ENCODE data around the gene PPFIA2.
"Not testable (repeated sequence)": the region's sequence is repeated elsewhere in the genome, so short reads cannot be mapped to it uniquely, and the experiment has no call there.

PPFIA2 gene

DNA sequence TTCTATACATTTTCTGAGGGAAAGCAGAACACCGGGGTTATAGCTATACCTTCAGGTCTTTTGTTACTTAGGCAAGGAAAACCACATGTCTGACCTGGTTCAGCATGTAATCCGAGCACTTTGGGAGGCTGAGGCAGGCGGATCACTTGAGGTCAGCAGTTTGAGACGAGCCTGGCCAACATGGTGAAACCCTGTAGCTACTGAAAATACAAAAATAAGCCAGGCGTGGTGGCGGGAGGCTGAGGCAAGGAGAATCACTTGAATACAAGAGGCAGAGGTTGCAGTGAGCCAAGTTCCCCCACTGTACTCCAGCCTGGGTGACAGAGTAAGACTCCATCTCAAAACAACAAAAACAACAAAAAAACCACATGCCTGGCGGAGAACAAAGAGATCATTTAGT is 503.7 kb downstream of the PPFIA2 start:
- DNase-seq, result no peak

DNA sequence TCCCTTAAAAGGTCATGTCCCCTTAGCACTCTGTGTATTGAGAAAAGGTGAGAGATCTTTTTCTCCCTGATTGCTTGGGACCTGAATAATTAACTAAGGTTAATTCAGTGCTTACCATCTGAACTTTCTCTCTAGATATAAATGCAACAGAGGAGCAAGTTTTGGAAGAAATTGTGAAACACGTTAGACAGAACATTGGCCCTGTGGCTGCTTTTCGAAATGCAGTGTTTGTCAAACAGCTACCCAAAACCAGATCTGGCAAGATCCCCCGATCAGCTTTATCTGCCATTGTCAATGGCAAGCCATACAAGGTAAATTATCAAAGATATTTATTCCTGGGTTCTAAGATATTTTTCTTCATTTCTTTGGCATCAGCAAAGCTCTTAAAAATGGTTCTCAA is 505.8 kb downstream of the PPFIA2 start:
- DNase-seq, result no peak

DNA sequence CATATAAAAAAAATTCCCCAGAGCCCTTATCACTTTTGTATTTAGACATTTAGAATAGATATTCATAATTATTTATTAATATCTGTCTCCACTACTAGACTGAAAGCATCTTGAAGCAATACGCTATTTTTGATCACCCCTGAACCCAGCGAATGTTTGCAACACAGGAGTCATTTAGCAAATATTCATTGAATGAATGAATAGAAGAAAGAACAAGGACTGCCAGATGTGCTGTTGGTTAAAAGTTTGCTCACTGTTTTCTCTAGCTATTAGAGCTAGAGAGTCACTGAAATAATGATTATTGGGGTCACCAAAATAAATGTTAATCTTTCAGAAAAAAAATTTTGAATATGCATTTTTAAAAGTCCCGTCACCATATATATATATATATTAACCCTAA is 506.9 kb downstream of the PPFIA2 start:
- DNase-seq, result no peak

DNA sequence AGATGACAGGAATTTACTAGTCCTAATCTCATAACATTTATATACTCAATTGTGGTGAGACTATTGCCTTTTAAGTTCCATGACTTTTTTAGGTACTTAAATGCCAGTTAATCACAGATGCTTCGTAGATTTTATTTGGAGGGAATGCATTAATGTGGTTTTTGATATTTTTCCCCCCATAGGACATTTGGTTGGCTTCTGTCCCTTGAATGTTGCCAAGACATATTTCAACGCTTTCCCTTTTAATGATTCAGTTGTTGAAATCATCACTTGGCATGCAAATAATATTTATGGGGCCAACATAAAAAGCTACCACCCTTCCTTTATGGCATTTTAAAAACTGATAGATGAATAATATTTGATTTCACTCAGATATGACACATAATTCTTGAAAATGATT is 509.2 kb downstream of the PPFIA2 start:
- DNase-seq, result no peak

DNA sequence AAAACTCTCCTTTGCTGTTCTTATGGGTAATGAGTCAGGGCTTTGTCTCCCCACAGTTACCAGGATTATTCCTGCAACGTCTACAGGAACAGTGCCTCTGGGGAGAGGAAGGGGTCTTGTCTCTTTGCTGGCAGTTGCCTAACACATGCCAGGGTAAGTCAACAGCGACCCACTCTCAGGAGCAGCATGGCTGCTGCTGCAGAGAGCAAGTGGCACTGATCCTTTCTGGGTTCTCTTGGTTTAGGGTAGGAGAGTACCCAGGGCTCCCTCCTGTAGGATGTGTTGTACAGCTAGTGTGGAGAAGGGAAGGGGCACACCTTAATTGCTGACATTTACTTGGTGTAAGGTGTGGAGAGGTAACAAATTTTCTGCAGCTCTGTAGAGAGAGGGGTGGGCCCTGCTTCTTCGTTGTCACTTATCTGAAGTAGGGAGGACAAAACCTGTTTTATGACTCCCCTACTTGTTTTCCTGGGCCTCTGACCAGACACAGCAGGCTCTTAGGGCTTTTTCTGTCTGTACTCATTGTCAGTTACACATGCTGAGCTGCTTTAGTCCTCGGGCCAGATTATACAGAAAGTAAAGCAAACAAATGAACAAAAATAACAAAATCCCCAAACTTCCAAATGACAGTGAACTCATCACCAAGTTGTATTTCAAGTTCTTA is 513.1 kb downstream of the PPFIA2 start:
- no peak for DNase-seq

DNA sequence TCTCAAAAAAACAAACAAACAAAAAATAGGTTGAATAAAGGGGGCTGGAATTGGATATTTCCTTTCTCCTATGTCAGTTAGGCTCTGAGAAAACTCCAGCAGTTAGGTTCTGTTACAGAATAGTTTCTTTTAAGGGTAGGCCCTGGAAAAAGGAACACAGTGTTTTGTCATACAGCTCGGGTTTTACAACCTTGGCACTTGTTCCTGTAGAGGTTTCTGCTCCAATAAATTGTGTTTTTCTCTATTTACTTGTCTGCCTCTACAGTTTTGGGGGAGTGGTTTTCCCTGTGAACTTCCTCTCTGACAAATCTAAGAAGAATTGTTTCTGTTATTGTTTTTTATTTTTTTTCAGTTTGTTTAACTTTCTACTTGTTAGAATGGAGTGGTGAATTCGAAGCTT is 513.7 kb downstream of the PPFIA2 start:
- no peak for DNase-seq

DNA sequence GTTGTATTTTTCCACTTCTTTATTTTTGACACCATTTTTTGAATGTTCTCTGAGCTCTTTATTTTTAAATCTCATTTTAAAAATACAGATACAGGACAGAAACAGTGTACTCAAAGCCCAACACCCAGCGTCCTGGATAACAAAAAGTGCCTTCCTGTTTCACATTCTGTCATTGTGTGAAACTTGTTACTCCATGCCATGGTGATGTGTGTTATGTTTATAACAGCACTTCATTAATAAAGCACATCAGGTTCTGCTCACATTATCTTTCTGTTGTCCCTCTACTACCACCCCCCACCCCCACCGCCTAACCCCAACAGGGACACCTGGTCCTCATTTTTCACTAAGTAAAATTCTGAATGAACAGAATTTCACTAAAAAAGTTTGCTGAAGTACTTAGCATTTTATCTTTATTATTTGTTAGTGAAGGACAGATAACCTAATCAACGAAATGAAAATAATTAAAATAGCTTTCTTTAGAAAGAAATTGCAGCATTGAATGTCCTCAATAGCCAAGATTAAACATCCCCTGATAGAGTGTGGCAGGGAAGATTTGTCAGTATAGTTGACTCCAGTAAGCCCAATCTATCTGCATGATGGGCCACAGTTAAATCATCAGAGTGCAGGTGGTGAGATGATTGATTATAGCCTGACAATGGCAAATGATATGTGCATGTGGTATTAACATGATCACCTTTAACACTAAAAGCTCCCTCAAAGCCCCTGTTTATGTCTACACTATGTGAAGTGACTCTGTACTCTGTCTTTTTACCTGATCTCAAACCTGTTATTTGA is 527.4 kb downstream of the PPFIA2 start:
- no peak for DNase-seq

DNA sequence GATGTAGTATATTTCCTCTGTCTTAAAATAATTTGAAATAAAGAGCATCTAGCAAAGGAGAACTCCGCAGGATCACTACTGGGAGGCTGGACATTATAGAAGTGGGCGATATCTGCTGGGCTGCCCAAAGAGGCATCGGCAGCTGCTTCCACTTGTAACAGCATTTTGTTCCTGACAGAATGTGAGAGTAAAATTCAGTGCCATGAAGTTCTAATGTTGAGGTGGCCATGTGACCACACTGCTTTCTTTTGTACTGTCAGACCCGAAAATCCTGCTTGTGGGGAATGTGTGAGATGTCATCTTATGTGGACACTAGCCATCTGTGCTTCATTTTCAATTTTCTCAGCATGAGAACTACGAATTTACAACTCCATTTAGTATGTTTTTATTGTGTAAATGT is 529.4 kb downstream of the PPFIA2 start:
- no peak for DNase-seq

DNA sequence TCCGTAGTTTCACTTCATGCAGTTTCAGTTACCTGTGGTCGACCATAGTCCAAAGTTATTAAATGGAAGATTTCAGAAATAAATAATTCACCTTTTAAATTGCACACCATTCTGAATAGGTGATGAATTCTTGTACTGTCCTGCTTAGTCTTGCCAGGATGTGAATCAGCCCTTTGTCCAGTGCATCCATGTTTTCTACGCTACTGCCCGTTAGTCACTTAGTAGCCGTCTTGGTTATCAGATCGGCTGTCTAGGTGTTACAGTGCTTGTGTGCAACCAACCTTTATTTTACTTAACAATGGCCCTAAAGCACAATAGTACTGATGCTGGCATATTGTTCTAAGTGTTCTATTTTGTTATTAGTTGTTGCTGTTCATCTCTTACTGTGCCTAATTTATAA is 534.5 kb downstream of the PPFIA2 start:
- DNase-seq, result no peak

DNA sequence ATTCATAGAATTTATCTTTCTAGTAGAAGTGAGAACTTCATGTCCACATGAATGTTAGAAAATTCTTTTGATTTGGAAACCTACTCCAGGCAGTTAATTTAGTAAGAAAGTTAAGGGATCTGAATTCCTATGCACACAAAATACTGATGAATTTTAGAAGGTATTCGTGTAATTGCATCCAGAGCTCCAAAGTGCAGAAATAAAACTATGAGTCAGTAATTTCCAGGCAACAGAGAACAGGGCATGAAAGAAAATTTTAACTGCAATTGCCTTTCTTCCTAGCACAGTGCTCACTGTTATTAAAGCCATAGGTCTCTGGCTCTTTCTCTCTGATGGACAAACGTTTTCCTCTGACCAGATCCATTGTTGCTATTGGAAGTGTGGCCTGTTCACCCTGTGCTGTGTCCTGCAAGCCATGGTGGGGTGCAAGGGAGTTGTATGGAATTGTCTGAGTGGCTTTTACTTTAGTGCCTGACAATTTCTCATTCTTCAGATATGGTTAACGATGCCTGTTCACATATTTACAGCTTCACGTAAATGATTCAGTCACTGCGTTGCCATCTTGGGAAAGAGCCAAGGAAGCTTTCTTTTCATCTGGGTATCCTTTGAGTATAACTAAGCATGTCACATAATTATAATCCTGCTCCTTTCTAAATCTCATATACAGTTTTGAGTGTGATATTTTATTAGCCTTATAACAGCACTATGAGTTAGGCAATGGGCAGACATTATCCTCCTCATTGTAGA is 536.1 kb downstream of the PPFIA2 start:
- no peak for DNase-seq

DNA sequence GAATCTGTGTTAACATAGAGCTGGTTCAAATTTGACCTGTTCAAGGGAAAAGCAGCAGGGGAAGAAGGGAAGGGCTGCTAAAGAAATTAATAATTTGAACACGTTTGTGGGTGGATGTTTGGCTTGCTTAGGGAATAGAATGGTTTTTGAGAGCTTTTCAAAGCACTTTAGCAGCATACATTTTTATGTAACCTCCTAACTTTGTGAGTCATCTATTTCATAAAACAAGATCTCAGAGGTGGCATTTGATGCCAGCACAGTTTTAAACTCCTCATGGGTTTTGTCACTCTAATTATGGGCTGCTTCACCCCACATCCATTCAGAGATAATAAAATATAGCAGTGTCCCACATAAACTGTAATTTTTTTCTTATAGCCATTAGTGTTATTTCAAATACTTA is 537.5 kb downstream of the PPFIA2 start:
- no peak for DNase-seq

DNA sequence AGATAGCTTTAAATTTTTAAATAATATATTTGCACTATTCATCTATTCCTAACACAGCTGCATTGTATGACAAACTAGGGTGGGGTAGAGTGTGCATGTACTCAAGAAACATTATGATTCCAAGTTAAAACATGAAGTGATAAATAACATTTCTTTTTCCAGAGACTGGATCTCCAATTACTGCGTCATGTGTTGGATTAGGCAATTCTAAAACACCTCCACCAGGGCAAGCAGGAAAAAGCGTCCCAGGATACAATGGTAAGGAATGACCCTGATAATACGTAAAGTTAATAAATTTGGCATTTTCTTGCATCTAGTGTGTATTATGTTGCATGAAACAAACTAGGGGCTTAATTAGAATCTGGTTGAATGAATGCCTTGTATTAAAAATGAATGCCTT is 542.4 kb downstream of the PPFIA2 start:
- DNase-seq, result no peak

DNA sequence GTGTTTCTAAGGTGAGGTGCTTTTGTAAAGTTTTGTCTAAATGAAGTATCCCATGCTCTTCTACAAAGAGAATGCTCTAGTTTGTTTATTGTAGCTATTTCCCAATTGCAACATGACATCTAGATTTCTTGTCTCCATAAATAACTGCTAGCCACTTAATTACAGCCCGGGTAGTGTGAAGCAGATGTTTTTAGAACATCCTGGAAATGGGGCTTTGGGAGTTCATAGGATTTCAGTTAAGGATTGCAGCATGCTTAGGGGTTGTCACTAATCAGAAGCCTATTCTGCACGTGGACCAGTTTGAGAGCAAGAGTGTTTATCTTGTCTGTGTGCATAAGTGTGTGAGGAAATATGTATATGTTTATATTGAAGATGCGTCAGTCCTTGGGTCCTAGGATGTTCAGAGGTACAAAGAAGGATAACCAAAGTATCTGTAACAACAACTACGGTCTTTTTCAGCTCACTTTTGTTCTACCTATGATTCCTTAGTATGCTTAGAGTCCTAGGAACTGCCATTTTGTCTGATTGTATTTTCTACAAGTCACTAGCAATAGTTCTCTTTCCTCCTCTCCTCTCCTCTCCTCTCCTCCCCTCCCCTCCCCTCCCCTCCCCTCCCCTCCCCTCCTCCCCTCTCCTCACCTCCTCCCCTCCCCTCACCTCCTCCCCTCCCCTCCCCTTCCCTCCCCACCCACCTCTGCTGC is 546.0 kb downstream of the PPFIA2 start:
- no peak for DNase-seq

DNA sequence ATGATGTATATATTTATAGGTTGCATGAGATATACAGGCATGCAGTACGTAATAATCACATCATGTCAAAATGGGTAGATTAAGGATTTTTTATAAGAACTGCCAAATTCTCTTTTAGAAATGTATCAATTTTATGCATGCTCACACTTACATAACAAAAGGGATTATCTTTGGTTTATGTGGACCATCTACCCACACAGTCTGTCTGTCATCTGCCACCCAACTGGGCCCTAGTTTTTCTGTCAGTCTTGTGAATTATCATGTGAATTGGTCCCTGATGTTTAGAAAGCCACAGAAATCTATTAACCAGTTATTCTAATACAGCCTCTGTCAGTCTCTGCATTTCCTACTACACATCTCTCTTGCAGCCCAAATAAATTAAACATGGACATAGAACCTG is 547.8 kb downstream of the PPFIA2 start:
- no peak for DNase-seq

DNA sequence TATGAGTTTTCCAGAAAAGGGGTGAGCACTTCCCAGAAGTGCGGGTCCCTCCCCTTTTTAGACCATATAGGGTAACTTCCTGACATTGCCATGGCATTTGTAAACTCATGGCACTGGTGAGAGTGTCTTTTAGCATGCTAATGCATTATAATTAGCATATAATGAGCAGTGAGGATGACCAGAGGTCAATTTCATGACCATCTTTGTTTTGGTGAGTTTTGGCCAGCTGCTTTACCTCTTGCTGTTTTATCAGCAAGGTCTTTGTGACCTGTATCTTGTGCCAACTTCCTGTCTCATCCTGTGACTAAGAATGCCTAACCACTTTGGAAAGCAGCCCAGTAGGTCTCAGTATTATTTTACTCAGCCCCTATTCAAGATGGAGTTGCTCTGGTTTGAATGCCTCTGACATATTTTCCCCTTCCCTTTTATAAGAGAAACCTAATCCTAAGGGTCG is 549.4 kb downstream of the PPFIA2 start:
- not testable (repeated sequence) for DNase-seq

DNA sequence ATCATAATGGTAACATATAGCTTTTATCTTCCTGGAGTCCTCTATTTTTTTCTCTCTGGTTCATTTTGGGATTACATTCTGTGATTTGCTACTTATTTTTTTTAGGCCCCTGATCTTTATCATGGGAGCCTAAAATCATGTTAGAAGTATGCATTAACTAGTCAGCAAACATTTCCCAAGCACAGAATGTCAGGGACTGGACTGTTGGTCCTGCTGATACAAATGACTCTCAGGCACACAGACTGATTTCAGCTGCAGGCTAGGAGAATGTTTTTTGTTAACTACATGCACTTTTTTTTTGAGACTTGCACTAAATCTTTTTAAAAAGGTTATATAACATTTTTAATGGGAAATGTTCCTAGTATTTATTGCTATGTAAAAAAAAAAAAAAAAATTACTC is 550.1 kb downstream of the PPFIA2 start:
- DNase-seq, result no peak

DNA sequence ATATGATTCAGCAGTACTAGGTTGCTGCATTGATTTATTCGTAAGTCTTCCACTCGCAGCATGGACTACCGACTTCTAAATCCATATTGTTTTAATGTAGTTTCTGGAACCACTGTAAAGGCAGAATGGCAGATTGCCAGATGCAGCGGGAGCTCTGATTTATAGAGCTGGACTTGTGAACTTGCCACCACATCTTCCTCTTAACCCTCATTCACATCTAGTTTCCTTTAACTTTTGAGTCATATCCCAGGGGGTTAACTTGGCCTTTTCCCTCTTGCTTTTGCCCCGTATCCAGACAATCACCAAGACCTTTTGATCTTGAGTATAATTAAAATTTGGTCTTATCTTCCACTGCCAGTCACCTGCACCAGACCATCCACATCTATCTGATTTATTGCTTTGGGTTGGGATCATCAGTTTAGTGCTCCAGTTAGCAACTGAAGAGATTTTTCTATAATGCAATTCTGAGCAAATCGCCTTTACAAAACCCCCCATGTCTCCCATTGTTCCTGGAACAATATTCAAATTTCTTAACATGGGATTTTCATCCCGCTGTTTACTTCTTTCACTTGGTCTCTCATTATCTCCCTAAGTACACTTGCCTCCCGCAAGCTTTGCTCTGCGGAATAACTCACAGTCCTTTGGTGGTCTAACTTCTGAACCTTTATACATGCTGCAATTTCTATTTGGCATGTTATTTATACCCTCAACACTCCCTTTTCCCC is 550.8 kb downstream of the PPFIA2 start:
- DNase-seq, result no peak
